Kasumi-1 (cell line): ENCODE data around the gene TCF25.

ENCODE experiments used
- DNase-seq, 2 experiments: peaks; one replicate each; lab custom pipeline; 2025; lab: John Stamatoyannopoulos, UW

Gene TCF25

GRCh38 chr16:89949121-89949742 is 75.8 kb downstream of the TCF25 start:
- DNase-seq: no peak

- DNase-seq: no peak
Observed at GRCh38 chr16:89949756-89950155, 76.4 kb downstream of the TCF25 start.

GRCh38 chr16:89951509-89951908 is 78.1 kb downstream of the TCF25 start:
- no peak for DNase-seq

GRCh38 chr16:89952049-89952448 is 78.7 kb downstream of the TCF25 start:
- DNase-seq: no peak

- DNase-seq: no peak
Observed at GRCh38 chr16:89952551-89952950, 79.2 kb downstream of the TCF25 start.

GRCh38 chr16:89953671-89954406 is 80.4 kb downstream of the TCF25 start:
- no peak for DNase-seq

GRCh38 chr16:89954462-89954861 is 81.1 kb downstream of the TCF25 start:
- no peak for DNase-seq

- no peak for DNase-seq
Observed at GRCh38 chr16:89955001-89955685, 81.8 kb downstream of the TCF25 start.

GRCh38 chr16:89956505-89957215 is 83.3 kb downstream of the TCF25 start:
- peak; percentile 23 to 50 for DNase-seq

- DNase-seq: no peak
Observed at GRCh38 chr16:89957216-89957785, 83.9 kb downstream of the TCF25 start.

- no peak for DNase-seq
Observed at GRCh38 chr16:89958068-89958467, 84.7 kb downstream of the TCF25 start.

- no peak for DNase-seq
Observed at GRCh38 chr16:89958596-89958995, 85.2 kb downstream of the TCF25 start.

- no peak for DNase-seq
Observed at GRCh38 chr16:89960966-89961365, 87.6 kb downstream of the TCF25 start.
